Stimulated activated CD4-positive, alpha-beta T cell treated with anti-CD3 and anti-CD28 coated beads, Interleukin-2, amount 100 ng/mL, for 4 hours (primary cell): Measurements from ENCODE around the gene MYO1D.
"Not testable (repeated sequence)": the region's sequence is repeated elsewhere in the genome, so short reads cannot be mapped to it uniquely, and the experiment has no call there.

ENCODE experiments used
- DNase-seq: peaks from one replicate; pipeline ENCODE4 v3.0.0-alpha.2; 2020; ENCODE audit warnings: low read depth

MYO1D gene

DNA sequence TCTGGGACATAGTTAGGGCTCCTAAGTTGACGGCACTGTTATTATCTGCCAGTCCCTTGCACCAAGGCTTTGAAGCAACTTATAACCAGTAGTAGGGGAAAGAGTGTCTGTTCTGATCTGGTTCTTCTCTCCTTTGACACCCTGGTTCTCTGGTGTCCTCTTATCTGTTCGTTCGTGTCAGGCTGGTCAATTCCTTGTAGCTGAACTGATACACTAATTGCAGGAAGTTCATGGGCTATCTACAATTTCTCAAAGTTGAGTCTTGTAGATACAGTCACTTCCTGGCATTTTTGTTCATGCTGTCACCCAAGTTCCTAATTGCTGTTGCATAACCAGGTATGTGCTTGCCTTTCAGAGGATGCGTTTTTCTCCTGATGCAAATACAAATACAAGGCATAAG is 17.3 kb upstream of the MYO1D start:
- no peak for DNase-seq

DNA sequence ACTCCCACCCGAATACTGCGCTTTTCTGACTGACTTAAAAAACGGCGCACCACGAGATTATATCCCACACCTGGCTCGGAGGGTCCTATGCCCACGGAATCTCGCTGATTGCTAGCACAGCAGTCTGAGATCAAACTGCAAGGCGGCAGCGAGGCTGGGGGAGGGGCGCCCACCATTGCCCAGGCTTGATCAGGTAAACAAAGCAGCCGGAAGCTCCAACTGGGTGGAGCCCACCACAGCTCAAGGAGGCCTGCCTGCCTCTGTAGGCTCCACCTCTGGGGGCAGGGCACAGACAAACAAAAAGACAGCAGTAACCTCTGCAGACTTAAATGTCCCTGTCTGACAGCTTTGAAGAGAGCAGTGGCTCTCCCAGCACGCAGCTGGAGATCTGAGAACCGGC is 10.5 kb upstream of the MYO1D start:
- DNase-seq: not testable (repeated sequence)

DNA sequence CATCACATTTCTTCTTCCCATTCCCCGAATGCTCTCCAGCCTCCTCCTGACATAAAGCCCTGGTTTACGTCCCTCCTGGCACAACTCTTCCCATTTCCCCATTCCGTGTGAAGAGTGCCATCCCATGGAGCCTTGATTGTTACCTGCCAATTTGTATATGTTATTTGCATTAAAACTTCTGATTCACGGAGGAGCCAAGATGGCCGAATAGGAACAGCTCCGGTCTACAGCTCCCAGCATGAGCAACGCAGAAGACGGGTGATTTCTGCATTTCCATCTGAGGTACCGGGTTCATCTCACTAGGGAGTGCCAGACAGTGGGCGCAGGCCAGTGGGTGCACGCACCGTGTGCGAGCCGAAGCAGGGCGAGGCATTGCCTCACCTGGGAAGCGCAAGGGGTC is 10.0 kb upstream of the MYO1D start:
- not testable (repeated sequence) for DNase-seq

DNA sequence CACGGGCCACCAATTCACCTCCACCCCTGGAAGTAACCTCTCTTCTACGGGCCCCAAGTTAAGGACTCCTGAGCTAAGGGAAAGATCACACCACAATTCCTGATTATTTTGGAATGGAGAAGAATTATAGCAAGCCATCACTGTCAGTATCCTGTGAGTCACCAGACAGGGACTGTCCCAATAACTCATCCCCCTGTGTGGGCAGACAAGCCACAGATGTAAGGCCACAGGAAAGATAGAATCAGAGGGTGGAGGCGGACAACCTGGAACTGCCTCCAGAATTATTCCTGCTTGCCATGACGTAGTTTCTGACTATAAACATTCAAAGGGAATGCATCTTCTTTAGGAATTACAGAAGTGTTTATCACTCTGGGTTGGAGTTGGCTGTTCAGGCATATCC is 5.8 kb upstream of the MYO1D start:
- no peak for DNase-seq

DNA sequence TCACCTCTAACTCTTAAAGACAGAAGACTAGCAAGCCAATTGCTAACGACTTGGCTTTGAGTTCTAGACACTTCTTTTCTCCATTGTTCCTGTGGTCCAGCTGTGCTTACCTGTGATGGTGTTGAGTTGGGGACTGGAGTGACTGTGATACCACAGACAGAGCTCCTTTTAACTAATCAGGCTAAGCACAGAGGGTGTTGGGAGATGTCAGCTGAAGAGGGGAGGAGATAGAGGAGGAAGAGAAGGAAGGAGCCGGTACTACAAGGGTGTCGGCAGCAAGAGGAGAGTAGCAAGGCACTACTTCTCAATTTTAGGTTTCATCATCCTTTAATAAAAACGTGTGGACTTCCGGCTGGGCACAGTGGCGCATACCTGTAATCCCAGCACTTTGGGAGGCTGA is 5.1 kb upstream of the MYO1D start:
- no peak for DNase-seq

DNA sequence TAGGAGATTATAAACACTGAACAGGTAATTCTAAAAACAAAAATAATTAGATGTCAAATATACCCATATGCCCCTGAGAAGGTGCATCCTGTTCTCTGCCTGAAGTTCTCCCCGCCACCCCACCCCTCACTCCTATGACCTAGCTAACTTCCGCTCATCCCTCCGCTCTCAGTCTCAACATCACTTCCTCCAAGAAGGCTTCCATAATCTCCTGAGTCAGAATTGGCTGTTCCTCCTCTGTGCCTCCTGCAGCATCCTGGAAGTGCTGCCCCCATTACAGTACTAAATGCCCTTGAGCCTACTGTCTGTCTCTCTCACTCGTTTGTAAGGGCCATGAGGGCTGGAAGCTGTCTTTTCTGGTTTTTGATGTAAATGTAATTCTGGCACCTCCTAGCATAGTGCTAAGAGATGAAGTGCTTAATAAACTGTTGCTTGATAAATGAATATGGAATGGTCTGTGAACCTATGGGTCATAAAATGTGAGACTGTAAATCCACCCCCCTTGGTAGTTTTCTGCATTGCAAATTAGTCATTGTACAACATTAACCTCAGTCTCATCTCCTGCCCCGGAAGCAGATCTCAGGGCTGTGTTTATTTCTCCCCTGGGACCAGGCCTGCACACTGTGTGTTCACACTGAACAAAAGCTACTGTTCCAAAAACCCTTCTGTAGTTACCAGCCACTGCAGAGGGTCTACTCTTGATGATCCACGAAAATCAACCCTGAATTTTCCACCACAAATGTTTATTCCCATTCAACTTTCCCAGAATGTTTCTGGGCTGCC is 3.9 kb upstream of the MYO1D start:
- no peak for DNase-seq

DNA sequence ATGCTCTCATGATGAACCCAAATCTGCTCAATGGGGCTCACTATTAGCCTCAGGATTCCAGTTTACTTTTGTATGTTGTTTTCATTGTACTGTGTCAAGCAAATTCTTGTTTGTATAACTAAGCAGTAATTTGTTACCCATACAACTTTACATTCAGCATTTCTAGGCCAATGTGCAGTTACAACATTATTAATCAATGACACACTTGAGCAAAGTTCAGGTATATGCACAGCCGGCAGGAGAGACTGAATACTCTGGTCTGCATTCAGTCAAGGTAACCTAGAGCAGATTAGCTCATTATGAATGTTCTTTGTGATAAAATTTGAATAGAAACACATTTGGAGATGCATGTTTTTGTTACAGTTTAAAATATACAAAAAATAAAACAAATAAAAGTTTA is 2.2 kb upstream of the MYO1D start:
- no peak for DNase-seq

DNA sequence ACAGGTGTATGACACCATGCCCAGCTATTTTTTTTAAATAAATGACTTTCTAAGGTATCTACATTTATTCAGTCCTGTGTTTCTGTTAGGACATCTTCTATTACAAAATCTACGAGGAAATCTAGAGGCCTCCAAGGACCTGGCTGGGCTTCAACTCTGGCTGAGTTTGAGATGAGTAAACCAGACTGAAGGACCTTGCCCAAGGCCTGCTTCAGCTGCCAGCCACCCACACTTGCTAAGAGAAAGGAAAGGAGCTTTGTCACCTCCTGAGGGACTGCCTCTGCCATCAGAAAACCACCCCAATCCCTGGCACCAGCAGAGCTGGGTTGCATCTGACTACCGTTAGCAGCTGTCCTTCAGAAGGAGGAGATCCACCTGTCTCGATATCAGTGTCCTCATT is 1.3 kb upstream of the MYO1D start:
- no peak for DNase-seq

DNA sequence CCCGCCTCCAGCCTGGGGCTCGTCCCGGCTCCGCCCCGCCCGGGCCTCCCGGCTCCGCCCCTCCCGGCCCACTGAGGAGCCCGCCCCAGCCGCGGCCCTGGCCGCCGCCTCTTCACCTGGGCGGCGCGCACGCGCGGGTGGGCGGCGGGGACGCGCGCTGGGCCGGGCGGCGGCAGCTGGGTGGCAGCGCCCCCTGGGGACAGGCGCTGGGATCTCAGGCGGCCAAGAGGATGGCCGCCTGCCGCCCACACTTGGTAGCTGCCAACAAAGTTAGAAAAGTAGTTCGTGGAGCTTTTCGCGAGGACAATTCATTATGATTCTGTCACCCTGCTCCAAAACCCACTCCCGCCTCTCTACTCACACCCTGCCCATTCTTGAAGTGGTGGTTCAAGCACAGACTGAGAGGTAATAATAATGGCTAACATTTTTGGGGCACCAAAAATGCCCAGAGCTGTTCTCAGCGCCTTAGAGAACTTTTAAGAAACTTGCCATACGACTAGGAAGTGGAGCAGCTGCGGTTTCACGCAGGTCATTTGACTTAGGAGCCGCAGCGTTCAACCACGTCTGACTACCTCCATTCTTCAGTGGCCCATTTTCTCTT is 340 bp upstream of the MYO1D start:
- peak; percentile 89 for DNase-seq

DNA sequence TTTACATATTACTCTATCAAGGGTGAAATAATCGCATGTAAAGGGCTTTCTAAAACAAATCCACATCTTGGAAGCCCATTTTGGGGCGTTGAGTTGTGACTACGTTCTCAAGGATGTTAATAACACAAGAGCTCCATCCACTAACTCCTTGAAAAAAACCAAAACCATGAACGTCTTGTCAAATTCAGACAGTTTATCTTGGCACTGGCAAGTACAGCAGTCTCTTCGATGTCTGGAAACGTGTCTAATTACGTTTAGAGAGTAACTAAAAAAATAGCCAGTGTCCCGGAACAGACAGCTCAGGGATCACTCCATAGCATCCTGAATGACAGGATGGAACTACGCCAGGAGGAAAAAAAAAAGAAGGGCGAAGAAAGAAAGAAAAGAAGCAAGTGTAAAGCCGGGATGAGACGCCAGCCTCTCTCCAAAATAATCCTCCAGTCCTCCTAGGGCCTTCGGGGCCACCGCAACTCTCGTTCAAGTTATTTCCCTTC is 954 bp downstream of the MYO1D start:
- no peak for DNase-seq

DNA sequence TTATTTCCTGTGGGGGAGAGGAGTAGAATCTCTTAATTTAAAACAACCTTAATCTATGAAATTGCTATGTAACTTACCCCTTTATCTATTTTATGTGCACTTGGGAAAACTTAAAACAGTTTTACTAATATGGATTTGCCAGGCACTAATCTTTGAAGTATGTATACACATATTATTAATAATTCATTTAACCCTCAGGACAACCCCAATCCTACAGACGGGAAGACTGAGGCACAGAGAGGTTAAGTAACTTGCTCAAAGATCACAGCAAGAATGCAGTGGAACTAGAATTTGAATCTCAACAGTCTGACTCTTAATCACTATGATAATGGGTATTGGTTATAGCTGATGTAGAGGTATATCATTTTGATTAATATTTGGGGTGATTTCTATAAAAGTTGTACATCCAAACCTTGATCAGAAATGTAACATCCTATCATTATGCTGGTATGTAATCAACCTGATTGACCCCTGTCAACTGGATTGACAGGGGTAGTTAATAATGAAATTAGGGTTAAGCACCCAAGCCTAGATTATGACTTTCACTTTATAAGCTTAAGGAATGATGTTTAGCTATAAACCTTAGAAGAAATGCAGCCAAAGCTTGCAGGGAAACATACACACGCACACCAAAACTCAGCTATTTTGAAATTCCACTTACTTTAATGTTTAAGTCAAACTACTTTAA is 1.6 kb downstream of the MYO1D start:
- no peak for DNase-seq

DNA sequence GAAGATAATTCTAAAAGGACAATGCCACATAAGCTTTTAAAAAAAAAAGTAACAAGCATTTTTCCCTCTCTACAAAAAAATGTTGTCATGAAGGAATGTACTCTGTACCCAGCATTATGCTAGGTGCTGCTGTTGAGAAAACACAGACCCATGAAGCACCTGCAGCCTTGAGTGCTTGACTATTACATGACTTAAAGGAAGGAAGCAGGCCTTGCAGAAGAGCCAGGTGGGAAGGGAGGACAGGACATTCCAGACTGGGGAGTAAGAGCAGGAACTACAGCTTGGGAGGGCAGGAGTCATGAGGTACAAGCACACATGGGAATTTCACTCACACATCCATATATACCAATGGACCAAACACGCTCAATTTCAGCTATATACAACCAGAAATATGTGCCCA is 3.8 kb downstream of the MYO1D start:
- DNase-seq: no peak

DNA sequence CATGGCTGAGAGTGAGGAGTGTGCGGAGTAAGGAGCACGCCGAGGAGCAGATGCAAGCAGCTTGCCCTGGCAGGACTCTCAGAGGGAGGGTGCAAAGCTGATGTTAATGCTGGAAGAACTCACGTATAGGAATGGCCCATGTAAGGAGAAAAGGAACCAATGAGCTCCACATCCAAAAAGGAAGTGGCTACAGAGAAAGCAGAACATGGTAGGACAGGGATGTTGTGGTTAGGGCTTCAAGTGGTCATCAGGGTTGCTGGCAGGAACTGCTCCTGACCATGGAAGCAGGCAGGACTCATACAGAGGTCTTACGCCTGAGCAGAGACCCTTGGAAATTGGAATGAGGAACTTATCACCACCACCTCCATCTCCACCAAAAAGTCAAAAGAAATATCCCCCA is 5.2 kb downstream of the MYO1D start:
- no peak for DNase-seq

DNA sequence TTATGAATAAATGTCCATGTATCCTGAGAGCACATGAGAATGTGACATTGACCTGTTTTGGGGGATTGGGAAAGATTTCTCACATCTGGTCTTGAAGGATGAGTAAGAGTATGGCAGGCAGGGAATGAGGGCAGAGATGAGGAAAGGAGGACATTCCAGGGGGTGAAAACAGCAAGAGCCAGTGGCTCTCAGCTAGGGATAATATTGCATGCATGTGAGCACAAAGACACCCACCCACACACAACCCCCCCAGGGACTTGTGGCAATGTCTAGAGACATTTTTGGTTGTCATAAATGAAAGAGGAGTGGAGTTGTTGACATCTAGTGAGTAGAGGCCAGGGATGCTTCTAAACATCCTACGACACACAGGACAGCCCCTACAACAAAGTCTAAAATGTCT is 6.0 kb downstream of the MYO1D start:
- DNase-seq: no peak

DNA sequence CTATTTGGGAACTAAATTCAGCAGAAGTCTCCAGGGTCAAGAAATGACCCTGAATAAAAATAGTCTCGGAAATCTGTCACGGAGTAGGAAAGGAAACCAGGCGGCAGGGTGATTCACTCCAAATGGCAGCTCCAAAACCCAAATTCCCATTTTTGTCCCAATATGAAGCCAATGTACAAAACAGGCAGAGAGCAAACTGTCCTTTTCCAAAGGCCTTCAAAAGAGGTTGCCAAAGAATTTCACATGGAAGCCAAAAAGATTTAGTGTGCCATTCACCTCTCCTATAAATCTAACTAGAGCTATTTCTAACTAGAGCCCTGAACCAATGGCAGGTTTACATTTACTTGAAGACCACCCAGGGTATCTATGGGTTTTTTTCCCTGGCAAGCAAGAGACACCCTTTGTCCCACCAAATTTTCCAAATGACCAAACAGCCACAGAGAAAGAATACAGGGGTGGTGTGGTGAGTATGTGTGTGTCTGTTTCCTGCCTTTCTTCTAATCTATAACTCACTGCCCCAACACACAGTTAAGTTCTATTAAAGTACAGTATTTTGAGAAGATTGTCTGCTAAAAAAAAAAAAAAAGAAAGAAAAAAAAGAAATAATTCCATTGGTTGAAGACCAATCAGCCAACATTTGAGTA is 6.8 kb downstream of the MYO1D start:
- no peak for DNase-seq

DNA sequence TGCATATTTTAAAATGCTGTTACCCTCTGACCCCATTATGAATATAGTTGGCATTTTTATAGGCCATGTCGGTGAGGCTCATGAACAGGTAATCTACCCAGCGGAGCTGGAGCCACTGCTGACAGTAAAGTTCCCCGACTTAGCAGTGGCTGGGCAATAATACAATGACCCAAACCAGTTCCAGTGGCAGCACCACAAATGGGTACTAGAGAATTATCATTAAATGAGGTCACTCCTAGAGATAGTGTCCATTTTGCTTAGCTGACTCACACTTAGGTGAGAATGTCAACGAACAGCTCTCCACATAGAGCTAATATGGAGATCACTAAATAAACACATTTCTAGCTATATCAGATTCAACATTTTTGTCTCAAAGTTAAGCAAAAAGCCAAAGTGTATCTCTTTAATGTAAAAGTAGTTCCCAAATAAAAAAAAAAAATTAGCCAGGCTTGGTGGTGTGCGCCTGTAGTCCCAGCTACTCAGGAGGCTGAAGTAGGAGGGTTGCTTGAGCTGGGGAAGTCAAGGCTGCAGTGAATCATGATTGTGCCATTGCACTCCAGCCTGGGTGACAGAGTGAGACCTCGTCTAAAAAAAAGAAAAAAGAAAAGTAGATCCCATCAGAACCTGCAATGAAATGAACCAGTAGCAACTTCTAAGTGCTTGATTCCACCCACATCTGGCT is 7.4 kb downstream of the MYO1D start:
- DNase-seq: no peak

DNA sequence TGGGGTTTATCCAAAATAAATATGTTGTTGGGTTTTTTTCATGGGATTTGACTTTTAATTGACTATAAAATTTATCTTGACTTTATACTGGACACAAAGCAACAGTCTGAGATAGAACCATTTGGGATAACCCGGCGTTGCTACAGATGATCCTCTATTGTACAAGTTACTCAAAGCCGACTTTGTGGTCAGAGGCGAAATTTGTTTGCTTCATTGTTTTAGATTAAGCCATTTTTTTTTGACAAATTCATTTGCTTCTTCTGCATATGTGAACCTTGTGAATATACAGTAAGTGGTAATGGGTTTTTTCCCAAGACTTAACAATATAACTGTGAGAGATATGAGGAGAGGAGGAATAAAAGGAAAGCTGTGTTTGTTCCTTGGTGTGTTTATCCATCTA is 11.8 kb downstream of the MYO1D start:
- DNase-seq: no peak

DNA sequence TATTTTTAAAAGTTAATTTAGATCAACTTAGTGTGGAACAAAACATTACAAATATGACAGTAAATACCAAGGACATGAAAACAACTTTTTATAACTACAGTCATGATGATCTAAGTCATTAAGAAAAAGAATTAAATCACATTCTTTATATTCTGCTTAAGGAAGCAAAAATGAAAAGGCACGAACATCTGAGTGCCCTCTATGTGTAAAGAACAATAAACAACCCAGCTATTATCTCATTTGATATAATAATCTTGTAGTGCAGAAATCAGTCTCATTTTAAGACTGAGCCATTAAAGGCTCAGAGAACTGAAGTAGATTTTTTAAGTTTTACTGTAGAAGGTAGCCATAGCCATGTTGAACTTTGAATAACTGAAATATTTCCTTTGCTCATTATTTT is 13.4 kb downstream of the MYO1D start:
- no peak for DNase-seq

DNA sequence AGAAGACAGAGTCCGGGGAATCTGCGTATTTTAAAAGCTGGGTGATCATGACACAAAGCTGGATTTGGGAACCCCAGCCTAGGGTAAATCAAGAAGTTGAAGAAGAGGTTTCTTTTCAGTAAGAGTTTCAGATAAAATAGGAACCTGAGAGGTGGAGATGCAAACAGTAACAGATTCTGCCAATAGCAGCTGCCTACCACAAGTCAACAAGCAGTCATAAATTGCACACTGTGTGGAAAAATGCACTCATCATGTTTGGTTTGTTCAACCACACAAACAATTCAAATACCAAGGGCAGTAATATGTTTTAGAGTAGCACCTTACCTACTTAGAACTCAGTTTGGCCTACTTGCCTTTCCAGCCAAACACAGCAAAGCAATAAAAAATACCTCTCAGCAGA is 14.0 kb downstream of the MYO1D start:
- DNase-seq: no peak

DNA sequence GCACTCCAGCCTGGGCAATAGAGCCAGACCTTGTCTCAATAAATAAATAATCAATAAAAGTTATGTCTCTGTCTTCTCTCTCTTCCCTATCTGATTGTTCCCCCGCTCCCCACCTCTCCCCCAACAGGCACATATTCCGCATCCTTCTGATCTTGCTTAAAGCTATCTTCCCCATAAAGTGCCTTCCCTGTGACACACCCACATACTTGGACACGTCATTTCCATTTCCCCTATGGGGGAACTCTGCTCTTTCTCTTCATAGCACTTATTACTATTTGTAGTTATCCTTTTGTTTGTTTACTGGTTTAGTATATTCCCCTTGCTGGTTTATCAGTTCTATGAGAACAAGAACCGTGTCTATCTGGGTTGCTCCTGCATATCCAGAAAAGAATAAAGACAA is 14.9 kb downstream of the MYO1D start:
- no peak for DNase-seq

DNA sequence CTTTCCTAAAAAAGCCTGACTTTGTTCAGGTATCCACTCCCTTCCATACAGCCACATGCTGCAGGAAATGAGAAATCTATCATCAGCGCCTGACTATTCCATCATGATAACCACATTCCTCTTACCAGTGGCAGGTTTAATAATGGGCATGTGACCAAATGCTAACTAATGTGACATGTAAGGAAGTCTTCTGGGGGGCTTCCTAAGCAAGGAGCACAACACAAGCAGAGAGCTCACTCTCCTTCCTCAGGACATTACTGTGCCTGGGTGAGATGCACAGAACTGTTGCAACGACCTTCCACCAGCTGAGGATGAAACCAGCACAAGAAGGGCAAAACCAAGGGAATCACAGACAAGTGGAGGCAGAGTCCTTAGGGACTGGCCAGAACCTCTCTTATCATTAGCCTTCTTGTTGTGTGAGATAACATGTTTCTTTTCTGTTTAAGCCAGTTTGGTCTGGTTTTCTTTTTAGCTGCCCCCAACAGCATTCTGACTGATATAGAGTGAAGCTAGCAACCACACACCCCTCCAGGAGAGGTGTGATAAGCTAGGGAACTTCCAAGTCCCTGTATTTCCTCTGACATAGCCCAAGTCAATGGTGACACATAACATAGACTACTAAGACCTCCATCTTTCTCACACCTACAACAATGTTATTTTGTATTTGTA is 16.9 kb downstream of the MYO1D start:
- no peak for DNase-seq

DNA sequence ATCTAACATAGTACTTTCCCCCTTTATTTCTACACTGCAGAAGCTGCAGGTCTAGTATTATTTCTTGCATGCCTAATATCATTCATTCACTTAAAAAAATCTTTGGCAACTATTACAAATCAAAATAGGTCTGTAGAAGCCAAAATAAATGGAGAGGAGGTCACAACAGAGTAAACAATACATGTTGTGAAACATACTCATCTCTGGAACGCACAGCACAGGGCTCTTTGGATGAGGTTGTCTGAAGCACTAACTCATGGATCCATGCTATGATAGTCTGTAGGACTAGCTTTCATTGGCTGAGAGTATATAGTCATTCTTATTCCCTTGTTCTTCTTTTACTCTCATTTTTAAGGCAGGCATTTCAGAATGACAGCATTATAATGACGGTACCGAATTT is 21.3 kb downstream of the MYO1D start:
- no peak for DNase-seq
